Measurements from ENCODE around the gene SOX5.

Gene SOX5

DNA sequence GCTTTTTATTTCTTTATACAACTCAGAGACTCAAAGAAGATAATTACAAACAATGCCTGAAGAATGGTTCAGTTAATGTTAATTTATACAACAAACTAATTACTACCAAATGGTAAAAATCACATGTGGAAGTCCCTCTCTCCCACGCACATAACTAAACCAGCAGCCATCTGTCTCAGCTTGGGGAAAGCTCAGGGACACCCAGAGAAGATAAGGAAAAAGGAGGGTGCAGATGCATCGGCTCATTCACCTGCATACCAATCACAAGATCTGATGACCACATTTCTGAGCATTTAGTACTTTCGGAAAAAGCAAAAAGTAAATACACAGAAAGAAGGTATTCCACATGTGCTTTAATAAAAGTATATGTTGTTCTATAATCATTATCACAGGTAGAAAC lies 136.3 kb downstream of the SOX5 start:
- Histone ChIP-seq H3K27ac (ENCODE audit: poor library complexity, severe bottlenecking) (no peak overlapping the region), H3K36me3 (ENCODE audit: low read depth) (no peaks in the 10 kb centered on the region), H3K27me3 (ENCODE audit: insufficient read depth, poor library complexity, severe bottlenecking) (no peaks in the 10 kb centered on the region), H3K4me3 (ENCODE audit: severe bottlenecking) (no peak overlapping the region), H3K4me1 (ENCODE audit: insufficient read depth, poor library complexity, severe bottlenecking) (no peaks in the 10 kb centered on the region), H3K9me3 (ENCODE audit: severe bottlenecking) (no peaks in the 10 kb centered on the region)
- DNase-seq (ENCODE audit: low spot score) (no peak), ATAC-seq (ENCODE audit: low read depth) (no peak)
- TF ChIP-seq, protein P1, sequence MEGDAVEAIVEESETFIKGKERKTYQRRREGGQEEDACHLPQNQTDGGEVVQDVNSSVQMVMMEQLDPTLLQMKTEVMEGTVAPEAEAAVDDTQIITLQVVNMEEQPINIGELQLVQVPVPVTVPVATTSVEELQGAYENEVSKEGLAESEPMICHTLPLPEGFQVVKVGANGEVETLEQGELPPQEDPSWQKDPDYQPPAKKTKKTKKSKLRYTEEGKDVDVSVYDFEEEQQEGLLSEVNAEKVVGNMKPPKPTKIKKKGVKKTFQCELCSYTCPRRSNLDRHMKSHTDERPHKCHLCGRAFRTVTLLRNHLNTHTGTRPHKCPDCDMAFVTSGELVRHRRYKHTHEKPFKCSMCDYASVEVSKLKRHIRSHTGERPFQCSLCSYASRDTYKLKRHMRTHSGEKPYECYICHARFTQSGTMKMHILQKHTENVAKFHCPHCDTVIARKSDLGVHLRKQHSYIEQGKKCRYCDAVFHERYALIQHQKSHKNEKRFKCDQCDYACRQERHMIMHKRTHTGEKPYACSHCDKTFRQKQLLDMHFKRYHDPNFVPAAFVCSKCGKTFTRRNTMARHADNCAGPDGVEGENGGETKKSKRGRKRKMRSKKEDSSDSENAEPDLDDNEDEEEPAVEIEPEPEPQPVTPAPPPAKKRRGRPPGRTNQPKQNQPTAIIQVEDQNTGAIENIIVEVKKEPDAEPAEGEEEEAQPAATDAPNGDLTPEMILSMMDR (IDR thresholded peaks at IDR 0.05; ENCODE audit: poor library complexity, severe bottlenecking): no peak

DNA sequence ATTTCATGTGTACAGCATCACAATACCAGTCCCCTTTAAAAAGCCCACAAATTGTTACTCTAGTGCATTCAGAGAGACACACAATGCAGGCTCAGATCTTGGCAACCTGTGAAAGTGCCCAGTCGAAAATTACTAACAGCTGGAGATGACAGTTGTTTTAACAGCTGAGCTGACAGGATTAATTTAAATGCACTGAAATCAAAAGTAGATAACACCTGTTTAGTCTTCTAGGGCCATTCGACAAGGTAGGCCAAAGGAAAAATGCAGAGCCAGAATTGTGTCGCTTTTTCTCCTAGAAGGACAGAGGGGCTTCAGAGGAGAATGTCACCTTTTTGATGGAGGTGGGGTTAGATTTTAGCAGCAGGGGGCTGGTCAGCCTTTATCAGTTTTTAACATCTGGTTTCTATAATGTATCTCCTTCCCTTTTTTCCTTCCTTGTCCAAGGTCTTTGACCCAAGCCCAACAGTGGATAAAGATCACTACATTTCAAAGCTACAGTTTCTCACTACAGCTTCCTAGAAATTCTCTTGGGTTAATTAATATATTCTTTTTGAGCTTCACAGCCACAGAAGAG lies 139.1 kb downstream of the SOX5 start:
- TF ChIP-seq, protein P1 (IDR thresholded peaks at IDR 0.05; ENCODE audit: poor library complexity, severe bottlenecking): no peak
- H3K4me3 ChIP-seq (ENCODE audit: severe bottlenecking): no peak overlapping the region
- H3K9me3 ChIP-seq (ENCODE audit: severe bottlenecking): no peaks in the 10 kb centered on the region
- H3K36me3 ChIP-seq (ENCODE audit: low read depth): no peaks in the 10 kb centered on the region
- no peaks in the 10 kb centered on the region for H3K4me1 ChIP-seq (ENCODE audit: insufficient read depth, poor library complexity, severe bottlenecking)
- no peak overlapping the region for H3K27ac ChIP-seq (ENCODE audit: poor library complexity, severe bottlenecking)
- no peaks in the 10 kb centered on the region for H3K27me3 ChIP-seq (ENCODE audit: insufficient read depth, poor library complexity, severe bottlenecking)
- DNase-seq (ENCODE audit: low spot score) (no peak), ATAC-seq (ENCODE audit: low read depth) (no peak)

DNA sequence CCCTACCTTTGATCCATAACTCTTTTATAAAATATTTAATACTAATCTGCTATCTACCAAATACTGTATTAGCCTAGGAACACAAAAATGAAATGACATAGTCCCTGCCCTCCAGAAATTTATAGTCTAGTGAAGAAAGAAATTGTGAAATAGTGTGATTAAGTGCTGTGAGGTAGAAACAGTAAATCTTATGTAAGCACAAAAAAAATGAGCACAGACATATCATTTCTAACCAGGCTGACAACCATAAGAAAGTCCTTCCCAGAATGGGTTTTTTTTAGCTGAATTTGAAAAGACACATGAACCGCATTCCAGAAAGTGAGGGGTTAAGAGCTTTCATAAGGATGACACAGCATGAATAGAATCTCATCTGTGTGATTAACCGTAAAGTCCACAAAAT lies 145.9 kb downstream of the SOX5 start:
- Histone ChIP-seq H3K27ac (ENCODE audit: poor library complexity, severe bottlenecking) (no peak overlapping the region), H3K27me3 (ENCODE audit: insufficient read depth, poor library complexity, severe bottlenecking) (no peaks in the 10 kb centered on the region), H3K9me3 (ENCODE audit: severe bottlenecking) (no peaks in the 10 kb centered on the region), H3K36me3 (ENCODE audit: low read depth) (no peaks in the 10 kb centered on the region), H3K4me3 (ENCODE audit: severe bottlenecking) (no peak overlapping the region), H3K4me1 (ENCODE audit: insufficient read depth, poor library complexity, severe bottlenecking) (no peaks in the 10 kb centered on the region)
- no peak for ATAC-seq (ENCODE audit: low read depth)
- no peak for DNase-seq (ENCODE audit: low spot score)
- TF ChIP-seq, protein P1 (IDR thresholded peaks at IDR 0.05; ENCODE audit: poor library complexity, severe bottlenecking): no peak

DNA sequence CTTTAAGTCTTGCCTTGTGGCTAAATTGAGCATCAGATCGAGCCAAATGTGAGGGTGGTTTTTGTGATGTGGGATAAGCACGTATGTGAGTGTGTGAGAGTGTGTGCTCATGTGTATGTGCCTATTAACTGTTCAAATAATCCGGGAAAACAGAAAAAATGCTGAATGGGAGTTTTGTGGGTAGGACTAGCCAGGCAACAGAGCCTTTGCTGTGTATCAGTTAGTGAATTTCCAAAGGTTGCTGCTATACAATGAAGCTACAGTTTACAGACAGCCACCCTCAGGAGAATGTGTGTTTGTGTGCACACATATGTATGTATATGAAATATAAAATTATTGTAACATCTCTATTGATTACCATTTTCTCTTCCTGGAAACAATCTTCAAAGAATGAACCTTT lies 154.0 kb downstream of the SOX5 start:
- H3K4me1 ChIP-seq (ENCODE audit: insufficient read depth, poor library complexity, severe bottlenecking): no peaks in the 10 kb centered on the region

DNA sequence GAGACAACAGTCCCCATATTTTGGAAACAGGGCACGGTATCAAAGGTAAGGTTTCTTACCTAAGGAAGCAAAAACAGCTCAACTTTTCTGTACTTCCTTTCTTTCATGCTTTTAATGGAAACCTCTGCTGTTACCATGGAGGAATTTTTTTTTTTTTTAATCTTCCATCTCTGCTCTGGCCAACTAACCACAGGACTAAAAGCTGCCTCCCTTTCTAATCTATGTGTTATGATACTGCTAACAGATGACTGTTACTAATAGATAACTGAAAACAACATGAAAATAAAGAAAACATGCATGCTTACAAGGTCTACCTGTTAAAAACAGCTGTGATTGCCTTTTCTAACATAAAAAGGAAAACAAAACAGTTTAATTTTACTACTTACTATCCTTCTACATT lies 168.4 kb downstream of the SOX5 start:
- Histone ChIP-seq H3K4me1 (ENCODE audit: insufficient read depth, poor library complexity, severe bottlenecking) (no peaks in the 10 kb centered on the region), H3K36me3 (ENCODE audit: low read depth) (no peaks in the 10 kb centered on the region), H3K27ac (ENCODE audit: poor library complexity, severe bottlenecking) (no peak overlapping the region), H3K9me3 (ENCODE audit: severe bottlenecking) (no peaks in the 10 kb centered on the region), H3K4me3 (ENCODE audit: severe bottlenecking) (no peak overlapping the region), H3K27me3 (ENCODE audit: insufficient read depth, poor library complexity, severe bottlenecking) (no peaks in the 10 kb centered on the region)
- ATAC-seq (ENCODE audit: low read depth): no peak
- DNase-seq (ENCODE audit: low spot score): no peak
- TF ChIP-seq, protein P1 (IDR thresholded peaks at IDR 0.05; ENCODE audit: poor library complexity, severe bottlenecking): no peak

More for the DNA sequence above, 154.0 kb downstream of the SOX5 start:
- ATAC-seq (ENCODE audit: low read depth) (no peak), DNase-seq (ENCODE audit: low spot score) (no peak)
- TF ChIP-seq, protein P1 (IDR thresholded peaks at IDR 0.05; ENCODE audit: poor library complexity, severe bottlenecking): no peak
- no peaks in the 10 kb centered on the region for H3K36me3 ChIP-seq (ENCODE audit: low read depth)
- no peaks in the 10 kb centered on the region for H3K27me3 ChIP-seq (ENCODE audit: insufficient read depth, poor library complexity, severe bottlenecking)
- H3K9me3 ChIP-seq (ENCODE audit: severe bottlenecking): no peaks in the 10 kb centered on the region
- no peak overlapping the region for H3K4me3 ChIP-seq (ENCODE audit: severe bottlenecking)
- no peak overlapping the region for H3K27ac ChIP-seq (ENCODE audit: poor library complexity, severe bottlenecking)
